ENCODE data around the gene SRSF4. TPM values are rescaled to one million over a fixed set of nuclear protein-coding genes. Genes with fewer than 3 reads are reported as not detected.

The SRSF4 gene
- total and polyA plus RNA-seq, 10 of the 15 experiments (the other 5 are each of a cell fraction or from before 2014, with no cell fraction given): 17.2 to 107 (median 78.6) TPM

DNA sequence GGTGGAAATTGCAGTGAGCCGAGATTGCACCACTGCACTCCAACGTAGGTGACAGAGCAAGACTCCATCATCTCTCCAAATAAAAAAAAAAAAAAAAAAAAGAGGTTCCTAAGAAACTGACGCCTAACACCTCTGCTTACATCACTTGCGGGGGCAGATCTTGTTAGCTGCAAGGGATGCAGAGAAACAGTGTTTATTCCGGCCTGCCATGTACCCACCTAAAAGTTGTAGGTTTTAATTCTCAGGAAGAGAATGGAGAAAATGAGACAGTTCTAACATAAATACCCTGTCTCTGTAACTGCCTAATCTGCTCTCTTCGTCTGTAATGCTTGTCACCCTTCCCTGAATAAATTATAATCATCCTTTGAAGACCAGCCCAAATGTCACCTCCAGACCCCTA, 9.0 kb upstream of the SRSF4 start:
- POLR2A ChIA-PET: interaction anchor here (1.0 kb wide), 1 partner anchor 9 kb away, joined by 8 read pairs; the partner anchor contains the start of gene SRSF4
- in situ Hi-C loops (cut with MboI) (no loop called here), intact Hi-C loops (cut with micrococcal nuclease; ENCODE audit: unreplicated experiment) (no loop called here)

More for the DNA sequence above, 9.0 kb upstream of the SRSF4 start:
- Histone ChIP-seq H4K20me1 (ENCODE audit: control insufficient read depth, insufficient read depth) (no peaks in the 10 kb centered on the region), H3K9me3 (replicated peaks; ENCODE audit: control insufficient read depth, insufficient read depth, low read length) (no peaks in the 10 kb centered on the region), H3K27me3 (replicated peaks in 1 of 2; ENCODE audit: control insufficient read depth in 2 of 2, insufficient read depth in 2 of 2, low read length in 1 of 2) (no peaks in the 10 kb centered on the region), H3K4me3 (no peak overlapping the region), H3K79me2 (ENCODE audit: control insufficient read depth, insufficient read depth, low read length) (no peaks in the 10 kb centered on the region), H2AFZ (ENCODE audit: control insufficient read depth, low read depth, low read length) (no peak overlapping the region), H3K4me1 (ENCODE audit: control insufficient read depth, insufficient read depth, low read length) (no peaks in the 10 kb centered on the region), H3K4me2 (ENCODE audit: control insufficient read depth, insufficient read depth) (no peak overlapping the region), H3K27ac (ENCODE audit: control insufficient read depth, insufficient read depth) (no peak overlapping the region), H3K9ac (ENCODE audit: control insufficient read depth, insufficient read depth, low read length) (no peak overlapping the region), H3K36me3 (ENCODE audit: control insufficient read depth in 2 of 2, insufficient read depth in 2 of 2, low read length in 1 of 2) (peaks cover 0 to 1% of the 10 kb centered on the region in 2 experiments; a peak in 1 of 4 replicates)
- FAIRE-seq (no peak), ATAC-seq (no peak), DNase-seq (ENCODE audit: low read depth, low spot score) (no peak)
- TF ChIP-seq ZBED1 (IDR thresholded peaks at IDR 0.05; ENCODE audit: borderline replicate concordance) (no peak), MTA2 (IDR thresholded peaks at IDR 0.05; ENCODE audit: low read depth) (no peak), POLR2AphosphoS5 (IDR thresholded peaks at IDR 0.05; ENCODE audit: low read length) (no peak), JUND (IDR thresholded peaks at IDR 0.05; ENCODE audit: low read depth, low read length) (no peak), MYB (IDR thresholded peaks at IDR 0.05; ENCODE audit: borderline replicate concordance, low read depth, low read length) (no peak), CBFB (IDR thresholded peaks at IDR 0.05; ENCODE audit: low read depth) (no peak), KLF5 (IDR thresholded peaks at IDR 0.05; ENCODE audit: partially characterized antibody) (no peak), FOS (IDR thresholded peaks at IDR 0.05; ENCODE audit: borderline replicate concordance, extremely low read depth, insufficient read length) (no peak), MEF2B (IDR thresholded peaks at IDR 0.05; ENCODE audit: partially characterized antibody, poor library complexity, severe bottlenecking) (no peak)
- TF ChIP-seq, protein P1, sequence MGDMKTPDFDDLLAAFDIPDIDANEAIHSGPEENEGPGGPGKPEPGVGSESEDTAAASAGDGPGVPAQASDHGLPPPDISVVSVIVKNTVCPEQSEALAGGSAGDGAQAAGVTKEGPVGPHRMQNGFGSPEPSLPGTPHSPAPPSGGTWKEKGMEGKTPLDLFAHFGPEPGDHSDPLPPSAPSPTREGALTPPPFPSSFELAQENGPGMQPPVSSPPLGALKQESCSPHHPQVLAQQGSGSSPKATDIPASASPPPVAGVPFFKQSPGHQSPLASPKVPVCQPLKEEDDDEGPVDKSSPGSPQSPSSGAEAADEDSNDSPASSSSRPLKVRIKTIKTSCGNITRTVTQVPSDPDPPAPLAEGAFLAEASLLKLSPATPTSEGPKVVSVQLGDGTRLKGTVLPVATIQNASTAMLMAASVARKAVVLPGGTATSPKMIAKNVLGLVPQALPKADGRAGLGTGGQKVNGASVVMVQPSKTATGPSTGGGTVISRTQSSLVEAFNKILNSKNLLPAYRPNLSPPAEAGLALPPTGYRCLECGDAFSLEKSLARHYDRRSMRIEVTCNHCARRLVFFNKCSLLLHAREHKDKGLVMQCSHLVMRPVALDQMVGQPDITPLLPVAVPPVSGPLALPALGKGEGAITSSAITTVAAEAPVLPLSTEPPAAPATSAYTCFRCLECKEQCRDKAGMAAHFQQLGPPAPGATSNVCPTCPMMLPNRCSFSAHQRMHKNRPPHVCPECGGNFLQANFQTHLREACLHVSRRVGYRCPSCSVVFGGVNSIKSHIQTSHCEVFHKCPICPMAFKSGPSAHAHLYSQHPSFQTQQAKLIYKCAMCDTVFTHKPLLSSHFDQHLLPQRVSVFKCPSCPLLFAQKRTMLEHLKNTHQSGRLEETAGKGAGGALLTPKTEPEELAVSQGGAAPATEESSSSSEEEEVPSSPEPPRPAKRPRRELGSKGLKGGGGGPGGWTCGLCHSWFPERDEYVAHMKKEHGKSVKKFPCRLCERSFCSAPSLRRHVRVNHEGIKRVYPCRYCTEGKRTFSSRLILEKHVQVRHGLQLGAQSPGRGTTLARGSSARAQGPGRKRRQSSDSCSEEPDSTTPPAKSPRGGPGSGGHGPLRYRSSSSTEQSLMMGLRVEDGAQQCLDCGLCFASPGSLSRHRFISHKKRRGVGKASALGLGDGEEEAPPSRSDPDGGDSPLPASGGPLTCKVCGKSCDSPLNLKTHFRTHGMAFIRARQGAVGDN (IDR thresholded peaks at IDR 0.05): no peak
- TF ChIP-seq, protein P2, sequence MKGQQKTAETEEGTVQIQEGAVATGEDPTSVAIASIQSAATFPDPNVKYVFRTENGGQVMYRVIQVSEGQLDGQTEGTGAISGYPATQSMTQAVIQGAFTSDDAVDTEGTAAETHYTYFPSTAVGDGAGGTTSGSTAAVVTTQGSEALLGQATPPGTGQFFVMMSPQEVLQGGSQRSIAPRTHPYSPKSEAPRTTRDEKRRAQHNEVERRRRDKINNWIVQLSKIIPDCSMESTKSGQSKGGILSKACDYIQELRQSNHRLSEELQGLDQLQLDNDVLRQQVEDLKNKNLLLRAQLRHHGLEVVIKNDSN (IDR thresholded peaks at IDR 0.05; ENCODE audit: borderline replicate concordance, extremely low read length, insufficient read depth, low read depth, low read length): no peak
- TF ChIP-seq, protein P3, sequence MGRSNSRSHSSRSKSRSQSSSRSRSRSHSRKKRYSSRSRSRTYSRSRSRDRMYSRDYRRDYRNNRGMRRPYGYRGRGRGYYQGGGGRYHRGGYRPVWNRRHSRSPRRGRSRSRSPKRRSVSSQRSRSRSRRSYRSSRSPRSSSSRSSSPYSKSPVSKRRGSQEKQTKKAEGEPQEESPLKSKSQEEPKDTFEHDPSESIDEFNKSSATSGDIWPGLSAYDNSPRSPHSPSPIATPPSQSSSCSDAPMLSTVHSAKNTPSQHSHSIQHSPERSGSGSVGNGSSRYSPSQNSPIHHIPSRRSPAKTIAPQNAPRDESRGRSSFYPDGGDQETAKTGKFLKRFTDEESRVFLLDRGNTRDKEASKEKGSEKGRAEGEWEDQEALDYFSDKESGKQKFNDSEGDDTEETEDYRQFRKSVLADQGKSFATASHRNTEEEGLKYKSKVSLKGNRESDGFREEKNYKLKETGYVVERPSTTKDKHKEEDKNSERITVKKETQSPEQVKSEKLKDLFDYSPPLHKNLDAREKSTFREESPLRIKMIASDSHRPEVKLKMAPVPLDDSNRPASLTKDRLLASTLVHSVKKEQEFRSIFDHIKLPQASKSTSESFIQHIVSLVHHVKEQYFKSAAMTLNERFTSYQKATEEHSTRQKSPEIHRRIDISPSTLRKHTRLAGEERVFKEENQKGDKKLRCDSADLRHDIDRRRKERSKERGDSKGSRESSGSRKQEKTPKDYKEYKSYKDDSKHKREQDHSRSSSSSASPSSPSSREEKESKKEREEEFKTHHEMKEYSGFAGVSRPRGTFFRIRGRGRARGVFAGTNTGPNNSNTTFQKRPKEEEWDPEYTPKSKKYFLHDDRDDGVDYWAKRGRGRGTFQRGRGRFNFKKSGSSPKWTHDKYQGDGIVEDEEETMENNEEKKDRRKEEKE (IDR thresholded peaks at IDR 0.05): no peak
- BruUV-seq (replicated peaks): no TSS peak
- CTCF ChIA-PET: no interaction called here
- SMC1A ChIA-PET (ENCODE audit: uncharacterized antibody, unreplicated experiment): interaction anchor here (0.6 kb wide), 1 partner anchor 444 kb away, joined by 3 read pairs; no protein-coding TSS in a partner anchor
- WGBS (ENCODE audit: insufficient coverage, insufficient replicate concordance, low lambda C conversion rate, missing lambda C conversion rate): 84% methylated on average over 6 of the region's 6 CpGs
- RAD21 ChIA-PET (ENCODE audit: unreplicated experiment): no interaction called here

Data from GM12878 (cell line).